ENCODE results near the gene PGM2L1.

DNA sequence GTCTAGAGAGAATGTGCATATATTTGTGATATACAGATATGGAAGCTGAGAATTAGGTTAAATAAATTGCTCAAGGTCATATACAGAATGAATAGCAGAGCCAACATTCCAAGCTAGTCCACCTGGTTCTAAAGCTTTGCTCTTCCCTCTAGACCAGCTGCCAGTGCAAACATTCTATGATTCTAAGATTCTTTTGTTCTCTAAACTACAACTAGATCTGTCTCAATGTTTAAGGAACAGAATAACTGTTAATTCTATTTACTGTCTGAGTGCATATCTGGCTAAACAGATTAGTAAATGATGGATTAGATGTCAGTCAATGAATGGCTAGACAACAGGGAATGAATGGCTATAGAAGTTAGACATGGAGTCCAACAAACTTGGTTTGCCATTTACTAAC lies 49.5 kb upstream of the PGM2L1 start:
- TF ChIP-seq, protein P1, sequence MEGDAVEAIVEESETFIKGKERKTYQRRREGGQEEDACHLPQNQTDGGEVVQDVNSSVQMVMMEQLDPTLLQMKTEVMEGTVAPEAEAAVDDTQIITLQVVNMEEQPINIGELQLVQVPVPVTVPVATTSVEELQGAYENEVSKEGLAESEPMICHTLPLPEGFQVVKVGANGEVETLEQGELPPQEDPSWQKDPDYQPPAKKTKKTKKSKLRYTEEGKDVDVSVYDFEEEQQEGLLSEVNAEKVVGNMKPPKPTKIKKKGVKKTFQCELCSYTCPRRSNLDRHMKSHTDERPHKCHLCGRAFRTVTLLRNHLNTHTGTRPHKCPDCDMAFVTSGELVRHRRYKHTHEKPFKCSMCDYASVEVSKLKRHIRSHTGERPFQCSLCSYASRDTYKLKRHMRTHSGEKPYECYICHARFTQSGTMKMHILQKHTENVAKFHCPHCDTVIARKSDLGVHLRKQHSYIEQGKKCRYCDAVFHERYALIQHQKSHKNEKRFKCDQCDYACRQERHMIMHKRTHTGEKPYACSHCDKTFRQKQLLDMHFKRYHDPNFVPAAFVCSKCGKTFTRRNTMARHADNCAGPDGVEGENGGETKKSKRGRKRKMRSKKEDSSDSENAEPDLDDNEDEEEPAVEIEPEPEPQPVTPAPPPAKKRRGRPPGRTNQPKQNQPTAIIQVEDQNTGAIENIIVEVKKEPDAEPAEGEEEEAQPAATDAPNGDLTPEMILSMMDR (IDR thresholded peaks at IDR 0.05), result no peak
- no peak for TF ChIP-seq POLR2A (IDR thresholded peaks at IDR 0.05)

Data from lower leg skin (tissue), 3 donors.